Measurements from ENCODE around the gene IL13. TPM values are rescaled to one million over a fixed set of nuclear protein-coding genes. Genes with fewer than 3 reads are reported as not detected.

The IL13 gene
- total RNA-seq, 4 donors from 2014 or later: 0.44 to 0.98 TPM; not detected in 2

DNA sequence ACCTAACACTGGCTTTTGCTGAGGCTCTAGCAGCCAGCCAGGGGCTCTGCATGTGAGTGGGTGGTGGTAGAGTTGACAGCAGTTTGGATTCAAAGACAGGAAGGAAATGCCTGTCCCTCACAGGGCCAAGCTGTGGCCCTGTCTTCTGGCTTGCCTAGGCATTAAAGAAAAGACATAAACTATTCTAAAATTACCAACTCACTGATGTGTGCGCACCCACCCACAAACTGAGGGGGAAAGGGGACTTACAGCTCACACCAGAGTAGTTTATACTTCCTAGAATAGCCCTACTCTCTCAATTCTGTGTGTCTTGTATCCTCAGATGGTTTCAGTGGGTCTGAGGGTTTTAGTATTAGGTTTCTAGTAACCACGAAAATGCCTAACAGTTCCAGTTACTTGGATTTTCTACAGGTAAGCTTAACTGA, 18.3 kb upstream of the IL13 start:
- TF ChIP-seq, protein P1, sequence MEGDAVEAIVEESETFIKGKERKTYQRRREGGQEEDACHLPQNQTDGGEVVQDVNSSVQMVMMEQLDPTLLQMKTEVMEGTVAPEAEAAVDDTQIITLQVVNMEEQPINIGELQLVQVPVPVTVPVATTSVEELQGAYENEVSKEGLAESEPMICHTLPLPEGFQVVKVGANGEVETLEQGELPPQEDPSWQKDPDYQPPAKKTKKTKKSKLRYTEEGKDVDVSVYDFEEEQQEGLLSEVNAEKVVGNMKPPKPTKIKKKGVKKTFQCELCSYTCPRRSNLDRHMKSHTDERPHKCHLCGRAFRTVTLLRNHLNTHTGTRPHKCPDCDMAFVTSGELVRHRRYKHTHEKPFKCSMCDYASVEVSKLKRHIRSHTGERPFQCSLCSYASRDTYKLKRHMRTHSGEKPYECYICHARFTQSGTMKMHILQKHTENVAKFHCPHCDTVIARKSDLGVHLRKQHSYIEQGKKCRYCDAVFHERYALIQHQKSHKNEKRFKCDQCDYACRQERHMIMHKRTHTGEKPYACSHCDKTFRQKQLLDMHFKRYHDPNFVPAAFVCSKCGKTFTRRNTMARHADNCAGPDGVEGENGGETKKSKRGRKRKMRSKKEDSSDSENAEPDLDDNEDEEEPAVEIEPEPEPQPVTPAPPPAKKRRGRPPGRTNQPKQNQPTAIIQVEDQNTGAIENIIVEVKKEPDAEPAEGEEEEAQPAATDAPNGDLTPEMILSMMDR (IDR thresholded peaks at IDR 0.05): no peak
- no peak for TF ChIP-seq POLR2A (IDR thresholded peaks at IDR 0.05)
- TF ChIP-seq EP300 (IDR thresholded peaks at IDR 0.05): no peak
- H3K27me3 ChIP-seq: no peaks in the 10 kb centered on the region
- H3K27ac ChIP-seq: no peak overlapping the region
- H3K36me3 ChIP-seq: peaks cover 2 to 86% (median 3%) of the 10 kb centered on the region in 3 donors
- H3K9me3 ChIP-seq: no peaks in the 10 kb centered on the region
- no peak overlapping the region for H3K4me3 ChIP-seq
- 79 to 90% methylated on average over 2 of the region's 2 CpGs for WGBS, 2 donors
- no peaks in the 10 kb centered on the region for H3K4me1 ChIP-seq
- DNase-seq (ENCODE audit: low spot score in 2 of 2): no peak

DNA sequence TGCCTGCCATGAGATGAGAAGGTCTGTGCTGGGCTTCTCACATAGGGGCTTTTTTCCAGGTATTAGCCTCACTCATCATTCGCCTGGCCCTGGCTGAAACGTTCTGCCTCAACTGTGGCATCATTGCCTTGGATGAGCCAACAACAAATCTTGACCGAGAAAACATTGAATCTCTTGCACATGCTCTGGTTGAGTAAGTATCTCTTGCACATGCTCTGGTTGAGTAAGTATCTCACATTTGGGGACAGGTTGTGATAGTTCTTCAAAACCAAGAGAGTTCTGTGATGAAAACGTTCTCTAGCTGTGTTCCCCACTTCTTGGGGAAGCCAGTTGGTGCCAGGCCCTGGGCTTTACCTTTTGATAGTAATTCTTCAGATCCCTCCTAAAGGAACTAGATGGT, 17.4 kb upstream of the IL13 start:
- 91 to 92% methylated on average over 4 of the region's 4 CpGs for WGBS, 2 donors
- H3K36me3 ChIP-seq: peaks cover 2 to 89% (median 3%) of the 10 kb centered on the region in 3 donors

DNA sequence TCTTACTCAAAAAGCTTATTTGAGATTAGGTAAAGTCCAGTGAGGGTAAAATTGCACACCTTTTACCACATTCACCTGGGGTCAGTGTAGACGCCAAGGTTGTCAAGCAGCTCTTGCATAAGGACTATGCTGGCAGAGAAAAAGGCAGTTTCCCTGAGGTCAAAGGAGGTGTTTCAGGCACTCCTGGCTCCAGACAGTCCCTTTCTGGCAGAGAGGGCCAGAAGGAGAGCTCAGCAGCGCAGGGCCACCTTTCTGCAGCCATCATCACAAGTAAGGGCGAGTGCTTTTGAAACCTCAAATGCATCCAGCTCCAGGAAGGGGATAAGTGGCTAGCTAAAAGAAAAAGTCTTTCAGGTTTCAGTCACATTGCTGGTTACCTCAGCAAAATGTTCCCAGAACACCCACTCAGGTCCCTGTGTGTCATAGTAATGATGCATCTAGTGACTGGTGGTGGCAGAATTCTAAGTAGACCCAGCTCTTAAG, 16.7 kb upstream of the IL13 start:
- 91 to 98% methylated on average over 3 of the region's 3 CpGs for WGBS, 2 donors

More for the DNA sequence above, 17.4 kb upstream of the IL13 start:
- H3K4me3 ChIP-seq: no peak overlapping the region
- TF ChIP-seq EP300 (IDR thresholded peaks at IDR 0.05) (no peak), POLR2A (IDR thresholded peaks at IDR 0.05) (no peak)
- TF ChIP-seq, protein P1 (IDR thresholded peaks at IDR 0.05): no peak
- H3K27me3 ChIP-seq: no peaks in the 10 kb centered on the region
- no peaks in the 10 kb centered on the region for H3K4me1 ChIP-seq
- no peak overlapping the region for H3K27ac ChIP-seq
- no peak for DNase-seq (ENCODE audit: low spot score in 2 of 2)
- no peaks in the 10 kb centered on the region for H3K9me3 ChIP-seq

DNA sequence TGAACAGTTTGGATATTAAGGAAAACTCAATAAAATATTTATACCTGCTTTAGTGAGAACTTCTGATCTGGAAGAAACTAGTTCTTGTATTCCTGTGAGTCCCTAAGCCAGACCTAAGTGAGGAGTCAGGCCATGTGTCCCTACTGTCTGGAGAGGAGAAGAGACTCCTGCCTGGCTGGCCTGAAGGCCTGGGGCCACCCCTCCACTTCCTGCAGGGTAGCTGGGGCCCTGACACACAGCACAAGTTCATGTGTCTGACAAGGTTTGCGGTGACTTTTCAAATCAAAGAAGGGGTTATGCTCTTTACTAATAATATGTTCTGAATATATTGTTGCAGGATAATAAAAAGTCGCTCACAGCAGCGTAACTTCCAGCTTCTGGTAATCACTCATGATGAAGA, 16.1 kb upstream of the IL13 start:
- Histone ChIP-seq H3K27me3 (no peaks in the 10 kb centered on the region), H3K4me1 (no peaks in the 10 kb centered on the region), H3K27ac (no peak overlapping the region), H3K4me3 (no peak overlapping the region), H3K9me3 (no peaks in the 10 kb centered on the region), H3K36me3 (peaks cover 2 to 83% (median 3%) of the 10 kb centered on the region in 3 donors)
- TF ChIP-seq EP300 (IDR thresholded peaks at IDR 0.05) (no peak), POLR2A (IDR thresholded peaks at IDR 0.05) (no peak)
- TF ChIP-seq, protein P1 (IDR thresholded peaks at IDR 0.05): no peak
- no peak for DNase-seq (ENCODE audit: low spot score in 2 of 2)
- 85 to 93% methylated on average over 3 of the region's 3 CpGs for WGBS, 2 donors

More for the DNA sequence above, 16.7 kb upstream of the IL13 start:
- no peaks in the 10 kb centered on the region for H3K4me1 ChIP-seq
- no peak overlapping the region for H3K27ac ChIP-seq
- H3K36me3 ChIP-seq: peaks cover 2 to 87% (median 3%) of the 10 kb centered on the region in 3 donors
- no peaks in the 10 kb centered on the region for H3K9me3 ChIP-seq
- no peak for DNase-seq (ENCODE audit: low spot score in 2 of 2)
- TF ChIP-seq EP300 (IDR thresholded peaks at IDR 0.05) (no peak), POLR2A (IDR thresholded peaks at IDR 0.05) (no peak)
- TF ChIP-seq, protein P1 (IDR thresholded peaks at IDR 0.05): no peak
- H3K27me3 ChIP-seq: no peaks in the 10 kb centered on the region
- no peak overlapping the region for H3K4me3 ChIP-seq

DNA sequence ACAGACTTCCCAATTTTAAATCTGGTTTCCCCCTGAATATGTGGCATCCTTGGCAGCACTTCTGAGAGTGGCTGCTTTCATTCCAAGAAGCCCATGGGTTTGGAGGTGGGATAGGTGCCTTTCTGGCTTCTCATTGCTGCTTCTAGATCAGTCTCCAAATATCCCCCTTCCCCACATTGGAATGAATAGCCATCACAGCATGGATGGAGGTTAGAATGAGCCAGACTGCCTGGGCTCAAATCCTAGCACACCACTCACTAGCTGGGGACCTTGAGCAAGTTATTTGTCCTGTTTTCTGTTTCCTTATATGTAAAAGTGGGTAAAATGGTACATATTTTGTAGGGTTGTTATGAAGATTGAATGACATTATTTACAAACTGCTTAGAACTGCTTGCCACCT, 13.8 kb upstream of the IL13 start:
- H3K9me3 ChIP-seq: peaks cover 0 to 22% (median 2%) of the 10 kb centered on the region in 4 donors
- no peak for TF ChIP-seq POLR2A (IDR thresholded peaks at IDR 0.05)

More for the DNA sequence above, 13.8 kb upstream of the IL13 start:
- H3K4me1 ChIP-seq: no peaks in the 10 kb centered on the region
- peaks cover 2 to 60% (median 3%) of the 10 kb centered on the region in 3 donors for H3K36me3 ChIP-seq
- DNase-seq (ENCODE audit: low spot score in 2 of 2): no peak
- no peaks in the 10 kb centered on the region for H3K27me3 ChIP-seq
- no peak overlapping the region for H3K4me3 ChIP-seq
- no peak overlapping the region for H3K27ac ChIP-seq

Measured in tibial nerve (tissue), 4 donors.